DMS153 (cell line): Measurements from ENCODE around the gene VPS54.

Source experiments
- DNase-seq: peaks from one replicate; lab custom pipeline; 2025; lab: John Stamatoyannopoulos, UW

VPS54 gene

DNA sequence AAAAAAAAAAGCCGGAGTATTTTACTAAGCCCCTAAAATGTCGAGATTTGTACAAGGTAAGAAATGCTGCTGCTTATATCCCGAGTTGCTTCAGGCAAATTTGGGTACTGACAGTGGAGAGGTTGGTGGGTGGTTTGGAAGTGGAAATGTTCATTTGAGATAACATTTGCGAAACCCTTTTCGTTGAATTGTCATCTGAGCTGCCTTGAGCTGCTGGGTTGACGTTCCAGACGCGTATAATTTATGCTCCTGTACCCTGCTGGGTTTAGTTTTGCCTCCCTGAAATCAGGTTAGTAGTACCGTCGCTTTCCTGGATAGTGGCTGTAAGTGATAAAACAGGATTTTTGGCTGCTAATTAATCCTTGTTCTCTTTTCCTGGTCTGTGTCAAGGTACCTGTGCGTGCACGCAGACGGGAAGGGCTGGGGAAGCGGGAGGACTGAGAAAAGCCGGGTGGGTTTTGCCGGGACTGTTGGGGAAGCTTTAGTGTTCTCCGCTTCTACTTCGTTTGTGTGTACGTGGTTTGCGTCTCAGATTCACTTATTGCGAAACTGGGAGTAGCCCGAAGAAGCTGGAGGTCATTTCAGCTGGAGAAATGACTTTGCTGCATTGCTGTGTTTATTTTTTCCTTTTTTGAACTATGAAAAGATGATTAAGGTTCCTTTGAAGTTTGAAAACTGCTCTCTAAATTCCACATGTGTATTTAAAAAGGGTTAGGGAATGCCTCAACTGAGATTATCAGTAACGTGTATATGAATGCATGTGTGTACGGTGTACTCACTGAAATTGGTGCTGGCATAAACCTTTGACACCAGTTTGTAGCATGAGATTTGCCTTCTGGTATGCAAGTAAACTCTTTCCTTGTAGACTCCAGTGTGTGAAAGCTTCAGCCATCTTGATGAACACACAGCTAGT, 176.8 kb downstream of the VPS54 start:
- no peak for DNase-seq
